Lower leg skin (tissue), 4 donors: ENCODE results near the gene BNC2. TPM values are rescaled to one million over a fixed set of nuclear protein-coding genes. Genes with fewer than 3 reads are reported as not detected.

Experiments
- DNase-seq, 2 donors: peaks; one replicate each; pipeline ENCODE4 v3.0.0-alpha.2; 2019; ENCODE audit warnings: low spot score in 2 of 2
- H3K4me3 ChIP-seq: fragments of 200-600 bp; sonication (generic); 2 replicates; pipeline ENCODE4 v1.5.1; 2017; ENCODE audit warnings: mild to moderate bottlenecking, low read depth; ENCODE audit not compliant: poor library complexity, severe bottlenecking
- POLR2A ChIP-seq, 2 donors: fragments of 450-650 bp; IDR thresholded peaks; one replicate each; pipeline ENCODE4 v1.6.1; 2016 to 2017; ENCODE audit warnings: antibody characterized with exemption in 2 of 2, mild to moderate bottlenecking in 1 of 2, moderate library complexity in 1 of 2
- WGBS, 2 donors: methylation state at CpG; one replicate each; pipeline ENCODE4 v1.1.5; 2018; 5-methylcytosine and 5-hydroxymethylcytosine counted together
- intact Hi-C: fragments of 100-400 bp; cut with DNase I; formaldehyde crosslinking; loops from one replicate; pipeline ENCODE4 v1.15.0; 2023; ENCODE audit warnings: low total_unique reads
- total RNA-seq, 4 donors: library from RNA; depleted of rRNA; stranded (reverse); fragments of >200 nt; gene quantifications; one replicate each; pipeline ENCODE4 v1.1.0, GENCODE V29; 2016
- TF ChIP-seq, protein P1 (sequence below), 3 donors: fragments of 450-650 bp; IDR thresholded peaks; one replicate each; pipeline ENCODE4 v1.5.1; 2016; ENCODE audit warnings: antibody characterized with exemption in 3 of 3, mild to moderate bottlenecking in 3 of 3, moderate library complexity in 2 of 3

The BNC2 gene
- total RNA-seq, 4 donors from 2014 or later: 1.7 to 8.5 (median 3.7) TPM

DNA sequence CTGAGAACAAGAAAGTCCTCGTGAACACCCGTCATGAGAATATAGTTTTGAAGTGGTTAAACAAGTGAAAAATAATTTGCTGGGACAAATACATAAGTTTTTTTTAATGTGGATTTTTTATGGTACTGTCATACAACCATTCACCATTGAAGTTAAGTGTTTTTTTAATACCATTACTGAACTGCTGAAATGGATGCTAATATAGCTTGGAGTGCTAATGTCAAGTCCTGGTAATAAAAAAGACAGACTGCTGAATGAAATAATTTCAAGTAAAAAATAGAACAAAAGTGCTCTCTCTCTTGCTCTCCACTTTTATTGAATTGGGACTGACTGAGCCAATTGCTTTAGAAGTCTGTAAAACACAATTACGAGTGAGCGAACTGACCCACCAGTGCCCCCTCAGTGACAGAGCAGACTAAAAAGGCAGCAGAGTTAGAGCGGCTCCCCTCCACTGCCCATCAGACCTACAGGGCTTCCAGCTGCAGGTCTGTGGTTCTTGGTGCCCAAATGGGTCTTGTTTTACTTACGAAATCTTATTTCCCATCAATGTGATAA is 442.5 kb downstream of the BNC2 start:
- WGBS, 2 donors: 92 to 97% methylated on average over 6 of the region's 6 CpGs
- intact Hi-C loops: no loop called here
- no peak overlapping the region for H3K4me3 ChIP-seq
- no peak for DNase-seq
- no peak for TF ChIP-seq POLR2A (IDR thresholded peaks at IDR 0.05)
- TF ChIP-seq, protein P1, sequence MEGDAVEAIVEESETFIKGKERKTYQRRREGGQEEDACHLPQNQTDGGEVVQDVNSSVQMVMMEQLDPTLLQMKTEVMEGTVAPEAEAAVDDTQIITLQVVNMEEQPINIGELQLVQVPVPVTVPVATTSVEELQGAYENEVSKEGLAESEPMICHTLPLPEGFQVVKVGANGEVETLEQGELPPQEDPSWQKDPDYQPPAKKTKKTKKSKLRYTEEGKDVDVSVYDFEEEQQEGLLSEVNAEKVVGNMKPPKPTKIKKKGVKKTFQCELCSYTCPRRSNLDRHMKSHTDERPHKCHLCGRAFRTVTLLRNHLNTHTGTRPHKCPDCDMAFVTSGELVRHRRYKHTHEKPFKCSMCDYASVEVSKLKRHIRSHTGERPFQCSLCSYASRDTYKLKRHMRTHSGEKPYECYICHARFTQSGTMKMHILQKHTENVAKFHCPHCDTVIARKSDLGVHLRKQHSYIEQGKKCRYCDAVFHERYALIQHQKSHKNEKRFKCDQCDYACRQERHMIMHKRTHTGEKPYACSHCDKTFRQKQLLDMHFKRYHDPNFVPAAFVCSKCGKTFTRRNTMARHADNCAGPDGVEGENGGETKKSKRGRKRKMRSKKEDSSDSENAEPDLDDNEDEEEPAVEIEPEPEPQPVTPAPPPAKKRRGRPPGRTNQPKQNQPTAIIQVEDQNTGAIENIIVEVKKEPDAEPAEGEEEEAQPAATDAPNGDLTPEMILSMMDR (IDR thresholded peaks at IDR 0.05): no peak

DNA sequence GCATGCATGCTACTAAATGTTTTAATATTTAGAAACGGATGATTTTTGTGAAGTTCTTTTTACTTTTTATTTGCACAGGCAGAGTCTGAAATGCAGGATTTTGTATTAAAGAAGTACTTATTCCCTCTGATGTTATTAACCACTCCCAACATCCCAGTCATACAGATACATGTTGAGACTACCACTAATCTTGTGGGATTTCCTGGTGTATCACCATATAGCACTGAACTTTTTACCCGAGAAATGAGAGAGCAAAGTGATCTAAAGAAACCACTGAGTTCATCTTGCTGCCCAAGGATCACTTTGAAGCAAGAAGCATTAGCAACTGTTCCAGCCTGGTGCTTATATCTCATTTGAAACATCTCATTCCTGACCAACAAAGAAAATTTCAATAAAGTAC is 443.8 kb downstream of the BNC2 start:
- no peak overlapping the region for H3K4me3 ChIP-seq
- WGBS, 2 donors: 62 to 77% methylated on average over 2 of the region's 2 CpGs
- no peak for TF ChIP-seq POLR2A (IDR thresholded peaks at IDR 0.05)
- TF ChIP-seq, protein P1 (IDR thresholded peaks at IDR 0.05): no peak
- DNase-seq: no peak
- intact Hi-C loops: no loop called here

DNA sequence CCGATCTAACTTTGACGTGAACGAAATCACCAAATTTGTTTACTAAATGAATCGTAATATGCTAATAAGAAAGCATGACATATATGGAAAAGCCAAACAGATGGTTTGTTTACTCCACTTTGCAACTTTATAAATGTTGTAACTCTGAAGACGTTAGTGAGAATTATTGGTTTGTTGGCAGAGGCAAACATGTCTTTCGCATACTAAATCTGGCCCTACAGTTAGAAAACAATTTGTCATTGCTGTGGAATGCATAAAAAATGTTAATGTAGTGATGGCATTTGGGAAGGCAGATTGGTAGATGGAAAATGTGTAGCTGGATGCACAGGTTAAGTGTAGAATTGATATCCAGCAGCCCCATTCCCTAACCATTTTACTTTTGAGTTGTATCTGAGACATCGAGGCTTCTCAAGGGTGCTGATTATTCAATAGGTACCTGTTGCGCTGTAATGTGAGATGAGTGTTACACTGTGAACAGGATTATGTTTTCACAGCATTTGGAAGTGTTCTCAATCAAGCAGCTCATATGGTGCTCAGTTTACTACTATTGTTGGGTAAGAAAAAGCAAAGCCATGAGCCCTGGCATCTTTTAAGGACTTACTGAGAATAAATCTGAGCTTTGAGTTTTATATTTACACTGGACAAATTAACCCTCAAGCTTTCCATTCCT is 444.8 kb downstream of the BNC2 start:
- TF ChIP-seq, protein P1 (IDR thresholded peaks at IDR 0.05): no peak
- TF ChIP-seq POLR2A (IDR thresholded peaks at IDR 0.05): no peak
- intact Hi-C loops: no loop called here
- WGBS, 2 donors: 54 to 56% methylated on average over 8 of the region's 8 CpGs
- no peak overlapping the region for H3K4me3 ChIP-seq
- DNase-seq: no peak

DNA sequence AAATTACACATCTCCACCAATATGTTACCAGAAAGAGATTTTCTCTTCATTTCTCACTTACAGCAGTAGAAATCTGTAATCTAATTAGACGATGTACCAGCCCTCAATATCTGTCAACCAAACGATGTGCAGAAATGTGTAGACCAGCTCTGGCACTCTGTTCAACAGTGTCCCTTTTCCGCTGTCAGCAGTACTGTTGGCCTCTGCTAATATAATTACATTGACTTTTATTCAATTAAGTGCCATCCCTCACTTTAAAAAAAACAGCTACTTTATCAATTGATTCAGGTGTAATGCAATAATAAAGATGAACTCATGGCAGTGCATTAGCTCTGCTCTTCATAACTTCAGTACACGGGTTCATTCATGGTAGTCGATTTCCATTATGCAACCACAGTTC is 448.4 kb downstream of the BNC2 start:
- TF ChIP-seq, protein P1 (IDR thresholded peaks at IDR 0.05): no peak
- TF ChIP-seq POLR2A (IDR thresholded peaks at IDR 0.05): no peak
- 95 to 96% methylated on average over 5 of the region's 5 CpGs for WGBS, 2 donors

DNA sequence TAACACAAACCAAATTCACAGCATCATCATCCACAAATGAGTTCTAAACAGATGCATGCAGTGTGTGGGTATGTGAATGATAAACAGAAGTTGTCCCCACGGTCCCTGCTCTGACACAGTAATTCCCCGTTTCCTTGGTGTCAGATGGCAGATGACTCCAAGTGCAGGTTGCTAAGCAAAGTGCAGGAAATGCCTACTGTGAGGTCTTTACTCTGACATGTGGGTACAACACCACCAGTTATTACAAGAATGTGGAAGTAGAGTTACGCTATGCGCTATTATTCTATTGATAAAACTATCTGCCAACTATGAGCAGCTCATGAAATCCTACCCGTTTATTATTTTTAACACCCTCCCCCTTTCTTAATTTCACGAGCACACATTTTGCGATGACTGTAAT is 448.9 kb downstream of the BNC2 start:
- intact Hi-C loops: no loop called here
- H3K4me3 ChIP-seq: no peak overlapping the region
- no peak for DNase-seq
- 69 to 74% methylated on average over 7 of the region's 7 CpGs for WGBS, 2 donors
- TF ChIP-seq, protein P1 (IDR thresholded peaks at IDR 0.05): no peak
- TF ChIP-seq POLR2A (IDR thresholded peaks at IDR 0.05): no peak

More for the DNA sequence above, 448.4 kb downstream of the BNC2 start:
- no peak overlapping the region for H3K4me3 ChIP-seq
- intact Hi-C loops: no loop called here
- no peak for DNase-seq
